Gastroesophageal sphincter (tissue), 3 donors: ENCODE data around the gene GRPEL1.

Experiments used
- CTCF ChIP-seq, 4 experiments: fragments of 200-600 bp in 2 of 4; fragments of 450-650 bp in 2 of 4; sonication (generic) in 1 of 4; IDR thresholded peaks; one replicate each; pipeline ENCODE4 v1.5.1; 2017 to 2019; ENCODE audit warnings: antibody characterized with exemption in 4 of 4, mild to moderate bottlenecking in 2 of 4, moderate library complexity in 2 of 4
- POLR2A ChIP-seq, 2 donors: fragments of 450-650 bp; IDR thresholded peaks; one replicate each; pipeline ENCODE4 v1.6.1; 2017; ENCODE audit warnings: antibody characterized with exemption in 2 of 2, mild to moderate bottlenecking in 2 of 2, moderate library complexity in 1 of 2

- TF ChIP-seq POLR2A (IDR thresholded peaks at IDR 0.05) = no peak
- TF ChIP-seq CTCF (IDR thresholded peaks at IDR 0.05) = no peak
Measured at GRCh38 chr4:7083597-7084563, 16.0 kb upstream of the GRPEL1 start.
